GM21737 (cell line): ENCODE results near the gene SLC25A24.
"Not testable (repeated sequence)": the region's sequence is repeated elsewhere in the genome, so short reads cannot be mapped to it uniquely, and the experiment has no call there.

Source experiments
- ATAC-seq: cut with Tn5 transposase; IDR thresholded peaks from one replicate; pipeline ENCODE4 v1.9.1; 2021; ENCODE audit warnings: mild to moderate bottlenecking, moderate library complexity; ENCODE audit not compliant: unreplicated experiment

The SLC25A24 gene

DNA sequence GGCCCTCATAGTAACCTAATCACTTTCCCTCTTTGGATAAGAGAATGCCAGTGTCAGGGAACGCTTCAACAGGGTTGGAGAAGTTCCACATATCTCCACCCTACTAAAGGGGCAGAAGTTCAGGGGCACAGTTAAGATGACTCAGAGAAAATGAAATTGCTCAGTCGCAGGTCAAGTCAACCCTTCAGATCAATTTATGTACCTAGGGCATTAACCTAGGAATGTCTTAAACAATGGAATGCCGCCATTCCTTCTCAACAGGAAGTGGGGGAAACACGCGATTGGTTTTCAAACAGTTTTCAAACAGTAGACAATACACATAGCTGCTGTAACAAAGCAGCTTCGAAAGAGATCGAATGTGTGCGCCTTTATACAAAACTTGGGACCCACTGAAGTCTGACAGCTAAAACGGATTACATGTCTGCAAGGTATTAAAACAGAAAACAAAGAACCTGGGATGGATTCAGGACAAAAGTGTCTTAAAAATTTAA lies 897 bp downstream of the SLC25A24 start:
- ATAC-seq = no peak

DNA sequence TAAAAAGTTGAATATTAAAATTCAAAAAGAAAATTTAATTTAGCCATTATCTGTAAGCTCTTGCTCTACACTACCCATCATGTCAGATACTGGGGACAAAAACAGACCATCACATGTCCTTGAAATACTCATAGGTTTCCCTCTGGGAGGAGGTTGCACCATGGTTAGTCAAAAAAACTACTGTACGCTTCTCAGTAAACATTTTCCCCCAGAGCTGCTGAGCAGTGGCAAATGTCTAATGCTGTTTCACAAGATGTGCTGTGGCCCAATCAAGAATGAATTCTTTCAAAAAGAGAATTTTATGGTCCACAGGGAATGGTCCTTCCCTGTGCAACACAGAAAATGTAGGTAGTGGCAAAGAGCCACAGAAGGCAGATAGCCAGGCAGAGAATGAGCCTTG lies 6.1 kb downstream of the SLC25A24 start:
- ATAC-seq = no peak

DNA sequence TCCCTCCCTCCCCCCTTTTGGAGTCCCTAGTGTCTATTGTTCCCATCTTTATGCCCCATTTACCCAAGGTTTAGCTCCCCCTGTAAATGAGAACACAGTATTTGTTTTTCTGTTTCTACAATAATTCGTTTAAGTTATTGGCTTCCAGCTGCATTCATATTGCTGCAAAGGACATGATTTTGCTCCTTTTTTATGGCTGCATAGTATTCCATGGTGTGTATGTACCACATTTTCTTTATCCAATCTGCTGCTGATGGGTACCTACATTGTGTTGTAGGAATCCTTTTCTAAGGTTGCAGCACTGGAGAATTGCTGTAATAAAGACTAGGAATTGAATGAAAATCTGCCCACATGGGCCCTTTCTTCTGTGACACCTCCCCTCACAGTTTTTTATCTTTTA lies 6.8 kb downstream of the SLC25A24 start:
- no peak for ATAC-seq

DNA sequence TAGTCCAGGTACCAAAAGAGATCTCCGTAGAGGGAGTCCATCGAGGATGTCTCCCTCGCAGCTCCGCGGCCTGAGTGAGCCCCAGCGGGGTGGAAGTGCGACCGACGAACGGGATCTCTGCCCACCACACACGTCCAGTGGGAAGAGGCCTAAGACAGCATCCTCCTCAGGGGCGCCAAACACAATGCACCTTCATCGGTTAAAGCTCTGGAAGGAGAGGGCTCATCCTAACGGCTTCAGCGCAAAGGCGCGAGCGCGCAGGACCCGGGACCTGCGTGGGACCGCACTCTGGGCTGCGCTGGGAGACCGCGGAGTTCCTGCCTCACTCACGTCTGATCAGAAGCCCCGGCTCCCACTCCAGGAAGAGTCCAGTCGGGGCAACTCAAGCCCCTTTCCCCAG lies 7.6 kb downstream of the SLC25A24 start:
- no peak for ATAC-seq

DNA sequence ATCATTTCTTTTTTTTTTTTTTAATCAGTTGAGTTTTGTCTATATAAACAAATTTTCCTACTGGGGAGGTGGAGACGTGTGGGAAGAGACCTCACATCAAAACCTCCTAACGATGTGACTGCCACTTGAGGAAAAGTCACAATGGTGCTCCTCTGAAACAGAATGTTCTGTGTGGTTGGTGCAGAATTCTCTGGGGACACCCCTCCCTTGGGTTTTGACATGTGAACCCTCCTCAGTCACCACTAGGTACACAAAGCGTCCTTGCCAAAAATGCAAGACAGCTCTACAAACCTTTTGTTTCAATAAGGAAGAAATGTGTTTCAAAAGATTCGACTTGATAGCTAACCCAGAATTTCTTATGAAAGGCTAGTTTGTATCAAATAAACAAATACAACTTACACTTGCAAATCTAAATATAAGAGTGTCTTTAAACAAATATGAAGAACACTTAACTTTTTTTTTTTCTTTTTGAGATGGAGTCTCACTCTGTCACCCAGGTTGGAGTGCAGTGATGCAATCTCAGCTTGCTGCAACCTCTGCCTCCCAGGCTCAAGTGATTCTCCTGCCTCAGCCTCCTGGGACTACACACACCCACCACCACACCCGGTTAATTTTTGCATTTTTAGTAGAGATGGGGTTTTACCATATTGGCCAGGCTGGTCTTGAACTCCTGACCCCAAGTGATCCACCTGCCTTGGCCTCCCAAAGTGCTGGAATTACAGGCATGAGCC lies 9.3 kb downstream of the SLC25A24 start:
- no peak for ATAC-seq

DNA sequence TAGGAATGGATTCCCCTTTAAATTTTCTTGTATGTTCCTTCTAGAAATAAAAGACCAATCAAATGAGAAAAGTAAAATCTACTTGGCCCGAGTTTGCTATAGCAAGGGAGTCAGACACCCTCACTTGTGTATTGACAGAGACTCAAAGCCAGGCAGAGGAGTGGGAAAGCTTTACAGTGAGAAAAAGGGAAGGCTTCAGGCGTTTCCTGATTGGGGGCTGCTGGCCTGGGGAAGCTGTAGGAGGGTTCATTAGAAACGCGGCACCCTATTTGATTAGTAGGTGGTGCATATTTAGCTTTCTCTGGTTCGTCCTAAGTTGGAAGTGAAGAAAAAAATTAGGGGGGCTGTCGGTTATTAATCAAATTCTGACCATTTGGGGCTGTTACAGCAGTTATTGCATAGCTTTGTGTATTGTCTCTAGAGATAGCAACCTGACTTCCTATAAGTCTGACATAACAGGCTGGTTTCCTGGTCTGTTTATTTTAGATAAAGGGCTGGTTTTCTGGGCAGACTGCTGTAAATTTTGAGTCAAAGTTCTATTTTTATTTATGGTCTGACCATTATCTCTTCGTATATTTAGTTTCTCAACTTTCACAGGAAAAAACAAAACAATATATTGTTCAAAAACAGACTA lies 10.0 kb downstream of the SLC25A24 start:
- ATAC-seq = no peak

DNA sequence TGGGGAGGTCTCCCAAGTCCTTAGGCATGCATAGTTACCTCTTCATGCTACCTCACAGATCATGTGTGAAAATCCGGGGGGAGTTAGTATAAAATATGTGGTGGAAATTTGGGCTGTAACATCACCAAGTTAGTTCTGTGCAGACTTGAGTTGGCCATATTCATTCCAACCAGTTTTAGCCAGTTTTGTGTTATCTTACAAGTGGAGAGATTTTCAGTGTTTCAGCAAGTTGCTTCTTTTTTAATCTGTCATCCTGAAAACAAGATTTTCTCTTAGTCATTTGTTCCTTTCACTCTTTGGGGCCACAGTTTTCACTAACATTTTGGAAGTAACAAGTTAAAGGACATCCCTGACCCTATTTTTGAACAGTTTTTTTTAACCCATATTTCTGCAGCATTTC lies 11.3 kb downstream of the SLC25A24 start:
- ATAC-seq = no peak

DNA sequence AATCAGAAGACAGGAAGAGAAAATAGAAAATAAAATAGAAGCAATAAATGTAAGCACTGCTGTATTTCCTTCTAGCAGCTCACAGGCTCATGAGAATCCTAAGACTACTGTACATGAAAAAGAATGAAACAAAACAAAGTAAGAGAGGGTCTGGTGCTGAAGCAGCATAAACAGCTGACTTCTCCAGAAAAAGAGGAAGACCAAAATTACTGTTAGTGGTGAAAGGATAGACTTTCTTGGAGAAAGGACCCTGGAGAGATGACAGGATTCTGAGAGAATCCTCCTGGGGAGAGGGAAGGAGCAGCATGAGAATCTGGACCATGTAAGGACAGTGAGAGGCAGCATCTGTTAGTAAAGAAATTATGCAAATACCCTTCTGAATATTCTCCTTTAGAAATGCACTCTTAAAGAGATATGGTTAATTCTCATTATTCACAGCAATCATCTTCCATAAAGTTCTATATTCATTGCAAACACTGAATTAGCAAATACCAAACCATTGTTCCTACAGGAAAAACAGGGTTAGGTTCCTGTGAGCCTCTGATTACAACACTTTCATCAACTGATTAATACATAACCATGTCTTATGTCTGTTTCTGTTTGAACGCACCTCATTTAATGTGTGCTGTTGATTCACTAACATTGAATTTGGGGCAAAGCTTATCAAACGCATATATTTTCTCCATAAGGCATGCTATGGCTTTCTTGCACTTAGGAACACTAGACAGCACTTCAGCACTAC lies 17.0 kb downstream of the SLC25A24 start:
- ATAC-seq = no peak

DNA sequence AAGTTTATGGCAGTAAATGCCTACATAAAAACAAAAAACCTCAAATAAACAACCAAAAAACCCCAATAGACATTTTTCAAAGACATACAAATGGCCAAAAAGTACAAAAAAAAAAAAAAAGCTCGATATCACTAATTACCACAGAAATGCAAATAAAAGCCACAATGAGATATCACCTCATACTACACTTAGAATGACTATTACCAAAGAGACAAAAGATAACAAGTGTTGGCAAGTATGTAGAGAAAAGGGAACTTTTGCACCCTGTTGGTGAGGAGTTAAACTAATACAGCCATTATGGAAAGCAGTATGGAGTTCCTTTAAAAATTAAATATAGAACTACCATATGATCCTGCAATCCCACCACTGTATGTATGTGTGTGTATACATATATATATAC lies 21.1 kb downstream of the SLC25A24 start:
- ATAC-seq = no peak

DNA sequence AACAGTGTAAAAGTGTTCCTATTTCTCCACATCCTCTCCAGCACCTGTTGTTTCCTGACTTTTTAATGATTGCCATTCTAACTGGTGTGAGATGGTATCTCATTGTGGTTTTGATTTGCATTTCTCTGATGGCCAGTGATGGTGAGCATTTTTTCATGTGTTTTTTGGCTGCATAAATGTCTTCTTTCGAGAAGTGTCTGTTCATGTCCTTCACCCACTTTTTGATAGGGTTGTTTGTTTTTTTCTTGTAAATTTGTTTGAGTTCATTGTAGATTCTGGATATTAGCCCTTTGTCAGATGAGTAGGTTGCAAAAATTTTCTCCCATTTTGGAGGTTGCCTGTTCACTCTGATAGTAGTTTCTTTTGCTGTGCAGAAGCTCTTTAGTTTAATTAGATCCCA lies 37.7 kb downstream of the SLC25A24 start:
- ATAC-seq = not testable (repeated sequence)

DNA sequence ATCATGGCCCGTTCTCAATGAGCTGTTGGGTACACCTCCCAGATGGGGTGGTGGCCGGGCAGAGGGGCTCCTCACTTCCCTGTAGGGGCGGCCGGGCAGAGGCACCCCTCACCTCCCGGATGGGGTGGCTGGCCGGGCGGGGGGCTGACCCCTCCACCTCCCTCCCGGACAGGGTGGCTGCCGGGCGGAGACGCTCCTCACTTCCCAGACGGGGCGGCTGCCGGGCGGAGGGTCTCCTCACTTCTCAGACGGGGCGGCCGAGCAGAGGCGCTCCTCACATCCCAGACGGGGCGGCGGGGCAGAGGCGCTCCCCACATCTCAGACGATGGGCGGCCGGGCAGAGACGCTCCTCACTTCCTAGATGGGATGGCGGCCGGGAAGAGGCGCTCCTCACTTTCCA lies 40.2 kb downstream of the SLC25A24 start:
- ATAC-seq = not testable (repeated sequence)

DNA sequence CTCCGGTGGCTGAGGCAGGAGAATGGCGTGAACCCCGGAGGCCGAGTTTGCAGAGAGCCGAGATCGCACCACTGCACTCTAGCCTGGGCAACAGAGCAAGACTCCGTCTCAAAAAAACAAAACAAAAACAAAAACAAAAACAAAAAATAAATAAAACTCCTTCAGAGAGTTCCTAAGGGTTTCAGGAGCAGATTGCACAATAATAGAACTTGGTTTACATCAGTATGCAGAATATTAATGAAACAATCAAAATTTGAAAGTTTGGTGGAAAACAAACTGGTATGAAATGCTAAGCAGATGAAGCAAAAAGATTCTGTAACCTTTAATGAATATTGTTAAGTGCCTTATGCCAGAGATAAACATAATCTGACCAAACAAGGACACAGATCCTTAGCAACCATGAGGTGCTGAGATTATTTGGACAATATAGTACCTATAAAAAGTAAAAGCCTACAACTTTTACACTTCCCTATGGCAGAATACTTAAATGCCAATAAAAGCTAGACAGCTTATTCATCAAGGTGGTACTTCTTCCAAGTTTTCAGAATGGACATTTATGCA lies 41.2 kb downstream of the SLC25A24 start:
- ATAC-seq = no peak

DNA sequence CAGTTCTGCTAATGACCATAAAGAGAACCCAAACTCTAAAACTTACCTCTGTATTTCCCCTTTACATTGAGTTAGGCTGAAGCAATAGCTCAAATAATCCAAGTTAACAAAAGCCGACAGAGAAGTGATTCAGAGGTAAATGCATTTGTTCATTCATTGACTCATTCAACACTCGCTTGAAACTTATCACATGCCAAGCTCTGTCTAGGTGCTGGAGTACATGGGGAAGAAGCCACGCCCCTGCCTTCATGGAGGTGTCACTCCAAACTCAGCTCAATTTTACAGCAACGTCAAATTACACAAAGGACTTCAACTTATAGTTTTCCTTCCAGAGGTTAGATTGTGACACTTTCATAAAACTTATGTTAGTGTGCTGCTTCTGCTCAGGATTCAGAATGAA lies 45.8 kb downstream of the SLC25A24 start:
- no peak for ATAC-seq

DNA sequence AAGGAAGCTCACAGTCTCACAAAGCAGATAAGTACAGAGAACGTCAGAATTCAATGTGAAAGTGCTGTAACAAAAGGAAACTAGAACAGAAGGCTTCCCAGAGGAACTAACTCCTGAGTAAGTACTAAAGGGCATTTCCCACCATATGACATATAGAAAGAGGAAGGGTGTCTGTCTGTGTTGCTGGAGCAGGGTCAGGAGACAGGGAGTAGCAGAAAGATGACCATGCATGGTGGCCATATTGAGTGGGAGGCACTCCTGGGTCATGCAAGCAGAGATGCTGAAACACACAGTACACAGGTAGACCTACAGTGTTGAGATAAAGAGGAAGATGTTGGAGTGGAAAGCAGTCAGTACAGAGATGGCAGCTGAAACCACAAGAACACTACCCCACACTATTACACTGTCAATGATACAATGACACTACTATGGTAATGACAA lies 47.3 kb downstream of the SLC25A24 start:
- no peak for ATAC-seq

DNA sequence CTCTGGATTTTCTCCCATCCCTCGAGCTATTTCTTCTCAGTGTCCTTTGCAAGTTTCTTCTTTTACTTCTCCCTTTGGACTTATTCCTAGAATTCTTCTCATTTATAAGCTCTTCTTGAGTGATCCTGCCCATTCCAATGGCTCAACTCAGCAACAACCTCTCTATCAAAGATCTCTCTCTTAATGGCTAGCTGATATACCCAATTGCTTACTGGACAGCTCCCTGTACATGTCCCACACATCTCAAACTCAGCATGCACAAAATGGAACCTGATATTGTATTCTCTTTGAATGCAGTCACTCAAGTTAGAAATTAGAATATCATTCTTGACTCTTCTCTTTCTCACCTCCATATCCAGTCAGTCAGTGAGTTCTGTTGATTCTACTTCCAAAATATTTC lies 48.6 kb downstream of the SLC25A24 start:
- no peak for ATAC-seq

DNA sequence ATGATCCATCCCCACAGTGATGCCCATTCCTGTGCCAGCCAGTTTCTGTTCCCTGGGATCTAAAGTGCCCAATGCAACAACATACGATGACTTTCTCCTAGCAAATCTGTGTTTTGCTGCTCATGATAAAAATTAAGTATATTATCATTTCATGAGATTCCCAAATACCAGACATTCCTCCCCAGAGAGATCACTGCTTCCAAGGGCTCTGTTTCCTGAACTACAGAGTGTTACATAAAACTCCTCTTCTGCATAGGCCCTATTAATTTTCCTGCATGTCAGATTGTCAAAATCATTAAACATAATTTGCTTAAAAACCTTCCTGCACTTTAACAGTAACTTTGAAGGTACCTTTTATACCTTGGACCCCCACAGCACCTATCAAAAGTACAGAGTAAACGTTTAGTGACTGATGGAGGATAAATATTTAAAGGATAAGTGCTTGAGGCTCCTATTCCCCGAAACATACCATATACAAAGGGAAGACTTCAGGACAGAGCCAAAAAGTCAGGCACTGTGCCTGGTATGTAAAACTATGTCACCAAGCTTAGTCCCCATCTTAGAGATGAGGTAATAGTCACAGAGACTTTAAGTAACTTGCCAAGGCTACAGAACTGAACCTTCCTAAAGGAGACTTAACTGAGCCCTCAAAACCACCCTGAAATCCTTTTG lies 50.2 kb downstream of the SLC25A24 start:
- ATAC-seq = no peak

DNA sequence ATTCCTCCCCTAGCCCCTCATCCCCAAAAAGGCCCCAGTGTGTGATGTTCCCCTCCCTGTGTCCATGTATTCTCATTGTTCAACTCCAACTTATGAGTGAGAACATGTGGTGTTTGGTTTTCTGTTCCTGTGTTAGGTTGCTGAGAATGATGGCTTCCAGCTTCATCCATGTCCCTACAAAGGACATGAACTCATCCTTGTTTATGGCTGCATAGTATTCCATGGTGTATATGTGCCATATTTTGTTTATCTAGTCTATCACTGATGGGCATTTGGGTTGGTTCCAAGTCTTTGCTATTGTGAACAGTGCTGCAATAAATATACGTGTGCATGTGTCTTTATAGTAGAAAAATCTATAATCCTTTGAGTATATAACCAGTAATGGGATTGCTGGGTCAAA lies 55.6 kb downstream of the SLC25A24 start:
- ATAC-seq = not testable (repeated sequence)

DNA sequence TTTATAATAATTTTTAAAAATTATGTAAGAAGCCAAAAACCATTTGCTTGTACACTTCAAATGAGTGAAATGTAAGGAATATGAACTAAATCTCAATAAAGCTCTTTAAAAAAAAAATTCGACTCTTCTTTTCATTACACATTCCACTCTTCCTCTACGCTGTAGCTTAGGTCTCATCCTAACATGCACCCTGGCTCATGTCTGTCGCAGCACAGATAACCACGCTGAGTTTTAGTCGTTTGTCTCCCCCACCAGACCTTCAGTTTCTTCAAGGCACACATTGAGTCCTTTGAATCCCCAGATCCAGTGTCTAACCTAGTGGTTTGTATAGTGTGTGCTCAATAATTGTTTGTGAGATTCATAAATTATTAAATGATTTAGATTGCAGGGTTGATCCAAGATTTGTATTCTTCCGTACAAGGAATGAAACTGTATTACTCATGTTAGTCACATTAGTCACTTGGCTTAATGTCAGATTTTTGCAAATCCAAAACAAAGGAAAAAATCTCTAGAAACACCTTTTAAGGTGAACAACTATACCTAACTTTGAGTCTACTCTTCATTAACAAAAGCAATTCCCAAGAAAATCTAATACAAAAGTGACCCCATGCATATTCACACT lies 57.3 kb downstream of the SLC25A24 start:
- no peak for ATAC-seq

DNA sequence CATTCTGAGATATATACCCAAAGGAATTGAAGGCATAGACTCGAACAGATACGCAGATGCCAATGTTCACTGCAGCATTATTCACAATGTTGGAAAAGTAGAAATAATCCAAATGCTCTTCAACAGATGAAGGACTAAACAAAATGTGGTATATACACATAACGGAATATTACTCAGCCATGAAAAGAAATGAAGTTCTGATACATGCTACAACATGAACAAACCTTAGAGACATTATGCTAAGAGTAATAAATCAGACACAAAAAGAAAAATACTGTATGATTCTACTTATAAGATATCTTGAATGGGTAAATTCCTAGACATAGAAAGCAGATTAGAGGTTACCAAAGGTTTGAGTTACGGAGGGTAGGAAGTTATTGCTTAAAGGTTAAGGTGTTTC lies 57.9 kb downstream of the SLC25A24 start:
- no peak for ATAC-seq

DNA sequence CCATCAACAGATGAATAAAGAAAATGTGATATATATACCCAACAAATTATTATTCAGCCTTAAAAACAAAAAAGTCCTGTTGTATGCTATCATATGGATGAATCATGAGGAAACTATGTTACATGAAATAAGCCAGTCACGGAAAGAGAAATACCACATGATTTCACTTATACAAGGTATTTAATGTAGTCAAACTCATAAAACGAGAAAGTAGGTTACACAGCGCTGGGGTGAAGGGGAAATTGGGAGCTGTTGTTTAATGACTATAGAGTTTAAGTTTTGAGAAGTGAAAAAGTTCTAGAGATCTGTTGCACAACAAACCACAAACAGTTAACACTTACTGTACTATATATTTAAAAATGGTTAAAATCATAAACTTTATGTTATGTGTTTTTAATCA lies 58.5 kb downstream of the SLC25A24 start:
- ATAC-seq = no peak

DNA sequence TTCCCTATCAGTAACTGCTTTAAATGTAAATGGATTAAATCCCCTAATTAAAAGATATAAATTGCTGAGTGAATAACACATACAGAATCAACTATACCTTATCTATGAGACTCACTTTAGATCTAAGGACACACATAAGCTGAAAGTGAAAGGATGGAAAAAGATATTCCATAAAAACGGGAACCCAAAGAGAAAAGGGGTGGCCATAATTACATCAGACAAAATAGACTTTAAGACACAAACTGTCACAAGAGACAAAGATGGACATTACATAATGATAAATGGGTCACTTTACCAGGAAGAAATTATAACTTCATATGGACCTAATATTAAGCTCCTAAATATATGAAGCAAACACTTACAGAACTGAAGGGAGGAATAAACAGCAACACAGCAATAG lies 59.2 kb downstream of the SLC25A24 start:
- no peak for ATAC-seq
